Left lung (tissue), 10 donors: Measurements from ENCODE around the gene EEF2K. TPM values are rescaled to one million over a fixed set of nuclear protein-coding genes. Genes with fewer than 3 reads are reported as not detected.
A peak's percentile ranks its signal among the peaks of the same experiment; 100 is the strongest.

Source experiments
- ATAC-seq: fragments of 200-7000 bp; cut with Tn5 transposase; one replicate; pipeline ENCODE4 v1.9.1; 2020; ENCODE audit warnings: moderate library complexity
- DNase-seq, 4 donors: peaks; one replicate each; pipeline ENCODE4 v3.0.0-alpha.2; 2013 to 2020
- H3K27ac ChIP-seq, 2 donors: fragments of 200-600 bp; sonication (generic) in 1 of 2; one replicate each; pipeline versions ENCODE4 v1.5.0 to v1.8.0; 2020 to 2021
- H3K27me3 ChIP-seq, 2 donors: fragments of 200-600 bp; sonication (generic) in 1 of 2; one replicate each; pipeline versions ENCODE4 v1.5.0 to v1.8.0; 2020 to 2021
- H3K36me3 ChIP-seq, 2 donors: fragments of 200-600 bp; sonication (generic) in 1 of 2; one replicate each; pipeline versions ENCODE4 v1.5.0 to v1.8.0; 2020 to 2021
- H3K4me1 ChIP-seq, 2 donors: fragments of 200-600 bp; one replicate each; pipeline ENCODE4 v1.8.0; 2021
- H3K4me3 ChIP-seq, 2 donors: fragments of 200-600 bp; sonication (generic) in 1 of 2; one replicate each; pipeline versions ENCODE4 v1.5.0 to v1.8.0; 2020 to 2021; ENCODE audit warnings: mild to moderate bottlenecking in 1 of 2
- H3K9me3 ChIP-seq, 2 donors: fragments of 200-600 bp; sonication (generic) in 1 of 2; one replicate each; pipeline versions ENCODE4 v1.5.0 to v1.8.0; 2020 to 2021
- CTCF ChIP-seq, 2 donors: fragments of 200-600 bp; sonication (generic) in 1 of 2; IDR thresholded peaks; one replicate each; pipeline versions ENCODE4 v1.5.0 to v1.8.0; 2021; ENCODE audit warnings: antibody characterized with exemption in 2 of 2
- intact Hi-C, 2 donors: fragments of 100-400 bp; cut with DNase I; formaldehyde crosslinking; loops; one replicate each; pipeline versions ENCODE4 v1.11.2 to v1.14.2; 2022
- polyA plus RNA-seq, 6 donors: library from polyadenylated mRNA; unstranded; fragments of 120-200 nt; gene quantifications; one replicate each; pipeline ENCODE4 v1.2.1, GENCODE V29; 2013; ENCODE audit not compliant: insufficient read length in 6 of 6
- total RNA-seq, 2 donors: library from RNA; stranded (reverse); fragmentation: NEBNext Ultra II Directional; extraction: Animal tissue kit (Norgen Biotek cat#: 25700); gene quantifications; one replicate each; pipeline ENCODE4 v1.2.1, GENCODE V29; 2021
- donor health status: DM: no; HTN: yes; CAD: no.
- donor health status: DM: no; HTN: no; CAD: no.

Gene EEF2K
- total and polyA plus RNA-seq, 8 donors = 21.2 to 32.8 (median 23.7) TPM

GRCh38 chr16:22296225-22297113 is 90.4 kb downstream of the EEF2K start:
- no peak overlapping the region for H3K27ac ChIP-seq
- H3K27me3 ChIP-seq = no peaks in the 10 kb centered on the region
- H3K9me3 ChIP-seq = no peaks in the 10 kb centered on the region
- intact Hi-C loops = loop anchor here in 1 of 2 donors (5.0 kb wide), 1 partner anchor 99 kb away; no protein-coding TSS in a partner anchor
- DNase-seq (peak in 1 of 4 donors; percentile 16), ATAC-seq (no peak)
- no peak for TF ChIP-seq CTCF (IDR thresholded peaks at IDR 0.05)
- peak overlapping the region; percentile 45 to 98 for H3K4me3 ChIP-seq
- peaks cover 0 to 37% of the 10 kb centered on the region in 2 donors for H3K4me1 ChIP-seq
- H3K36me3 ChIP-seq = peaks cover 0 to 4% of the 10 kb centered on the region in 2 donors

- TF ChIP-seq CTCF (IDR thresholded peaks at IDR 0.05) = peak; percentile 82 to 97
- H3K36me3 ChIP-seq = peaks cover 0 to 12% of the 10 kb centered on the region in 2 donors
- H3K4me3 ChIP-seq = peak within 1 kb of the TSS; percentile 84 to 98
- DNase-seq = peak; percentile 98 to 100 (median 100)
- peaks cover 0 to 37% of the 10 kb centered on the region in 2 donors for H3K4me1 ChIP-seq
- H3K27ac ChIP-seq = peak within 1 kb of the TSS; percentile 86 to 92
- H3K27me3 ChIP-seq = no peaks in the 10 kb centered on the region
- no peaks in the 10 kb centered on the region for H3K9me3 ChIP-seq
- intact Hi-C loops = loop anchor here in 1 of 2 donors (5.0 kb wide), 1 partner anchor 100 kb away; no protein-coding TSS in a partner anchor
- ATAC-seq = peak; percentile 98
Observed at GRCh38 chr16:22297114-22297870, 91.2 kb downstream of the EEF2K start, which contains the start of gene POLR3E. TSS of gene POLR3E (plus strand) at chr16:22297409. CDS start at chr16:22302969, 5,560 bp downstream.

GRCh38 chr16:22297871-22298733 is 92.0 kb downstream of the EEF2K start:
- peaks cover 0 to 37% of the 10 kb centered on the region in 2 donors for H3K4me1 ChIP-seq
- peak overlapping the region; percentile 84 to 98 for H3K4me3 ChIP-seq
- intact Hi-C loops = loop anchor here in 1 of 2 donors (5.0 kb wide), 1 partner anchor 101 kb away; no protein-coding TSS in a partner anchor
- H3K9me3 ChIP-seq = no peaks in the 10 kb centered on the region
- H3K27ac ChIP-seq = peak overlapping the region; percentile 86 to 92
- peak in 3 of 4 donors; percentile 70 to 85 (median 73) for DNase-seq
- no peak for TF ChIP-seq CTCF (IDR thresholded peaks at IDR 0.05)
- ATAC-seq = peak; percentile 20
- no peaks in the 10 kb centered on the region for H3K27me3 ChIP-seq
- H3K36me3 ChIP-seq = peaks cover 0 to 20% of the 10 kb centered on the region in 2 donors

GRCh38 chr16:22299036-22299435 is 93.0 kb downstream of the EEF2K start:
- H3K4me3 ChIP-seq = no peak overlapping the region
- no peaks in the 10 kb centered on the region for H3K27me3 ChIP-seq
- DNase-seq (no peak), ATAC-seq (no peak)
- peaks cover 0 to 37% of the 10 kb centered on the region in 2 donors for H3K4me1 ChIP-seq
- intact Hi-C loops = loop anchor here in 1 of 2 donors (5.0 kb wide), 1 partner anchor 102 kb away; no protein-coding TSS in a partner anchor
- no peak overlapping the region for H3K27ac ChIP-seq
- peaks cover 0 to 30% of the 10 kb centered on the region in 2 donors for H3K36me3 ChIP-seq
- TF ChIP-seq CTCF (IDR thresholded peaks at IDR 0.05) = no peak
- H3K9me3 ChIP-seq = no peaks in the 10 kb centered on the region
